Trophoblast cell (in vitro differentiated cells and primary cell): ENCODE results near the gene GPX6.
"Not testable (repeated sequence)": the region's sequence is repeated elsewhere in the genome, so short reads cannot be mapped to it uniquely, and the experiment has no call there.

ENCODE experiments used
- DNase-seq, 2 donors: peaks; one replicate each; pipeline ENCODE4 v3.0.0-alpha.2; 2016
- H2AFZ ChIP-seq: 2 replicates; pipeline ENCODE4 v1.6.1; 2013; ENCODE audit warnings: low read length, moderate library complexity, mild to moderate bottlenecking; ENCODE audit not compliant: insufficient read depth, poor library complexity
- H2AK5ac ChIP-seq: 2 replicates; pipeline ENCODE4 v1.6.1; 2013; ENCODE audit warnings: mild to moderate bottlenecking, low read length
- H2BK120ac ChIP-seq: 2 replicates; pipeline ENCODE4 v1.6.1; 2013; ENCODE audit warnings: low read length, mild to moderate bottlenecking, moderate library complexity; ENCODE audit not compliant: insufficient read depth, poor library complexity
- H2BK12ac ChIP-seq: 2 replicates; pipeline ENCODE4 v1.6.1; 2013; ENCODE audit warnings: mild to moderate bottlenecking, low read length, moderate library complexity
- H2BK5ac ChIP-seq: 2 replicates; pipeline ENCODE4 v1.6.1; 2013; ENCODE audit warnings: low read length, low read depth, moderate library complexity, mild to moderate bottlenecking; ENCODE audit not compliant: poor library complexity
- H3K14ac ChIP-seq: 2 replicates; pipeline ENCODE4 v1.6.1; 2013; ENCODE audit warnings: mild to moderate bottlenecking, low read length
- H3K18ac ChIP-seq: 2 replicates; pipeline ENCODE4 v1.6.1; 2013; ENCODE audit warnings: mild to moderate bottlenecking, low read length
- H3K23ac ChIP-seq: 2 replicates; pipeline ENCODE4 v1.6.1; 2013; ENCODE audit warnings: low read length
- H3K27ac ChIP-seq: 2 replicates; pipeline ENCODE4 v1.5.1; 2013; ENCODE audit warnings: low read depth, mild to moderate bottlenecking, inconsistent platforms, low read length, moderate library complexity
- H3K27me3 ChIP-seq: 2 replicates; pipeline ENCODE4 v1.6.1; 2013; ENCODE audit warnings: inconsistent platforms, mild to moderate bottlenecking, low read length, moderate library complexity; ENCODE audit not compliant: insufficient read depth
- H3K36me3 ChIP-seq, 2 experiments: 1 replicate in 1 of 2; 2 replicates in 1 of 2; pipeline ENCODE4 v1.6.1; 2013; ENCODE audit warnings: low read length in 2 of 2, mild to moderate bottlenecking in 2 of 2, moderate library complexity in 1 of 2; ENCODE audit not compliant: insufficient read depth in 2 of 2, control insufficient read depth in 1 of 2
- H3K4ac ChIP-seq: 2 replicates; pipeline ENCODE4 v1.6.1; 2013; ENCODE audit warnings: low read depth, mild to moderate bottlenecking, low read length, moderate library complexity
- H3K4me1 ChIP-seq, 2 experiments: 1 replicate in 1 of 2; 2 replicates in 1 of 2; pipeline ENCODE4 v1.6.1; 2013; ENCODE audit warnings: low read length in 2 of 2, mild to moderate bottlenecking in 2 of 2, moderate library complexity in 1 of 2; ENCODE audit not compliant: insufficient read depth in 2 of 2, control insufficient read depth in 1 of 2
- H3K4me2 ChIP-seq: 2 replicates; pipeline ENCODE4 v1.6.1; 2013; ENCODE audit warnings: inconsistent platforms, mild to moderate bottlenecking, low read length, moderate library complexity
- H3K4me3 ChIP-seq: 2 replicates; pipeline ENCODE4 v1.5.1; 2013; ENCODE audit warnings: mild to moderate bottlenecking, low read depth, low read length, inconsistent platforms
- H3K79me1 ChIP-seq: one replicate; pipeline ENCODE4 v1.6.1; 2013; ENCODE audit warnings: low read length
- H3K79me2 ChIP-seq: 2 replicates; pipeline ENCODE4 v1.6.1; 2013; ENCODE audit warnings: low read length, mild to moderate bottlenecking; ENCODE audit not compliant: control insufficient read depth, insufficient read depth, poor library complexity
- H3K9ac ChIP-seq: 2 replicates; pipeline ENCODE4 v1.6.1; 2013; ENCODE audit warnings: mild to moderate bottlenecking, low read length
- H3K9me3 ChIP-seq: 2 replicates; pipeline ENCODE4 v1.6.1; 2013; ENCODE audit warnings: low read depth, mild to moderate bottlenecking, control low read depth, inconsistent platforms, low read length; ENCODE audit not compliant: insufficient read depth
- H4K12ac ChIP-seq: 2 replicates; pipeline ENCODE4 v1.6.1; 2013; ENCODE audit warnings: low read depth, mild to moderate bottlenecking, low read length, moderate library complexity
- H4K8ac ChIP-seq: 2 replicates; pipeline ENCODE4 v1.6.1; 2013; ENCODE audit warnings: low read depth, mild to moderate bottlenecking, low read length, moderate library complexity
- H4K91ac ChIP-seq: one replicate; pipeline ENCODE4 v1.6.1; 2013; ENCODE audit warnings: low read depth, mild to moderate bottlenecking, low read length, moderate library complexity
- WGBS: extraction: QIAGEN DNeasy Blood & Tissue Kit; methylation state at CpG from one replicate; pipeline ENCODE4 v1.1.7; 2013; ENCODE audit warnings: missing lambda C conversion rate; ENCODE audit not compliant: insufficient read length, insufficient coverage; ENCODE audit errors: extremely low coverage; 5-methylcytosine and 5-hydroxymethylcytosine counted together

Gene GPX6

GRCh38 chr6:28522594-28523240, 7.1 kb upstream of the GPX6 start:
- H2AK5ac ChIP-seq: no peak overlapping the region
- no peak overlapping the region for H2BK5ac ChIP-seq
- peaks cover 4% of the 10 kb centered on the region in 2 experiments for H3K4me1 ChIP-seq
- no peak overlapping the region for H3K18ac ChIP-seq
- H2BK12ac ChIP-seq: no peak overlapping the region
- no peak overlapping the region for H3K23ac ChIP-seq
- no peak overlapping the region for H3K4me2 ChIP-seq
- no peaks in the 10 kb centered on the region for H3K27me3 ChIP-seq
- no peaks in the 10 kb centered on the region for H3K79me1 ChIP-seq
- no peaks in the 10 kb centered on the region for H3K9me3 ChIP-seq
- no peak overlapping the region for H3K14ac ChIP-seq
- H3K4me3 ChIP-seq: no peak overlapping the region
- no peak overlapping the region for H4K12ac ChIP-seq
- no peak overlapping the region for H2BK120ac ChIP-seq
- H3K36me3 ChIP-seq: no peaks in the 10 kb centered on the region
- no peak overlapping the region for H2AFZ ChIP-seq
- H4K8ac ChIP-seq: no peak overlapping the region
- no peak overlapping the region for H4K91ac ChIP-seq
- H3K27ac ChIP-seq: no peak overlapping the region
- DNase-seq: no peak
- no peak overlapping the region for H3K9ac ChIP-seq
- H3K79me2 ChIP-seq: no peaks in the 10 kb centered on the region
- no peak overlapping the region for H3K4ac ChIP-seq

GRCh38 chr6:28517964-28518363, 2.4 kb upstream of the GPX6 start:
- Histone ChIP-seq H3K4ac (no peak overlapping the region), H2BK120ac (no peak overlapping the region), H2BK12ac (no peak overlapping the region), H3K79me1 (no peaks in the 10 kb centered on the region), H3K9ac (no peak overlapping the region), H3K79me2 (no peaks in the 10 kb centered on the region), H3K18ac (no peak overlapping the region), H3K4me2 (no peak overlapping the region), H4K12ac (no peak overlapping the region), H4K91ac (no peak overlapping the region), H3K4me3 (no peak overlapping the region), H3K36me3 (no peaks in the 10 kb centered on the region), H3K23ac (no peak overlapping the region), H3K27me3 (no peaks in the 10 kb centered on the region), H4K8ac (no peak overlapping the region), H2BK5ac (no peak overlapping the region), H2AFZ (no peak overlapping the region), H3K14ac (no peak overlapping the region), H3K4me1 (no peaks in the 10 kb centered on the region), H2AK5ac (no peak overlapping the region), H3K9me3 (no peaks in the 10 kb centered on the region), H3K27ac (no peak overlapping the region)
- no peak for DNase-seq
- no CpG with 5 or more reads among the region's 2 CpGs for WGBS

GRCh38 chr6:28512387-28512786, 3.2 kb downstream of the GPX6 start:
- not testable (repeated sequence) for H3K14ac ChIP-seq, H3K4me2 ChIP-seq, H3K27ac ChIP-seq, H3K9me3 ChIP-seq, H4K8ac ChIP-seq, H3K79me1 ChIP-seq, DNase-seq, H3K9ac ChIP-seq, H2BK12ac ChIP-seq, H2AFZ ChIP-seq, H3K4me1 ChIP-seq, H3K4ac ChIP-seq, H2BK5ac ChIP-seq, H4K91ac ChIP-seq, H3K23ac ChIP-seq, H3K79me2 ChIP-seq, H3K4me3 ChIP-seq, H3K18ac ChIP-seq, H2AK5ac ChIP-seq, H3K36me3 ChIP-seq, H4K12ac ChIP-seq, H3K27me3 ChIP-seq, H2BK120ac ChIP-seq
- WGBS: no CpG with 5 or more reads among the region's 8 CpGs

- Histone ChIP-seq H3K18ac (no peak overlapping the region), H3K9ac (no peak overlapping the region), H2BK5ac (no peak overlapping the region), H3K4ac (no peak overlapping the region), H3K14ac (no peak overlapping the region), H3K27me3 (no peaks in the 10 kb centered on the region), H3K27ac (no peak overlapping the region), H4K91ac (no peak overlapping the region), H3K9me3 (peaks cover 2% of the 10 kb centered on the region), H3K79me1 (no peaks in the 10 kb centered on the region), H2AK5ac (no peak overlapping the region), H3K4me2 (no peak overlapping the region), H4K12ac (no peak overlapping the region), H3K23ac (no peak overlapping the region), H2BK120ac (no peak overlapping the region), H2AFZ (no peak overlapping the region), H2BK12ac (no peak overlapping the region), H3K4me1 (no peaks in the 10 kb centered on the region), H4K8ac (no peak overlapping the region), H3K36me3 (no peaks in the 10 kb centered on the region), H3K79me2 (no peaks in the 10 kb centered on the region), H3K4me3 (no peak overlapping the region)
- no CpG with 5 or more reads among the region's 51 CpGs for WGBS
- no peak for DNase-seq
Measured at GRCh38 chr6:28511628-28512300, 3.8 kb downstream of the GPX6 start.
